Measurements from ENCODE around the gene SEC22C.
"Not testable (repeated sequence)": the region's sequence is repeated elsewhere in the genome, so short reads cannot be mapped to it uniquely, and the experiment has no call there.

SEC22C gene, protein sequence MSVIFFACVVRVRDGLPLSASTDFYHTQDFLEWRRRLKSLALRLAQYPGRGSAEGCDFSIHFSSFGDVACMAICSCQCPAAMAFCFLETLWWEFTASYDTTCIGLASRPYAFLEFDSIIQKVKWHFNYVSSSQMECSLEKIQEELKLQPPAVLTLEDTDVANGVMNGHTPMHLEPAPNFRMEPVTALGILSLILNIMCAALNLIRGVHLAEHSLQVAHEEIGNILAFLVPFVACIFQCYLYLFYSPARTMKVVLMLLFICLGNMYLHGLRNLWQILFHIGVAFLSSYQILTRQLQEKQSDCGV

DNA sequence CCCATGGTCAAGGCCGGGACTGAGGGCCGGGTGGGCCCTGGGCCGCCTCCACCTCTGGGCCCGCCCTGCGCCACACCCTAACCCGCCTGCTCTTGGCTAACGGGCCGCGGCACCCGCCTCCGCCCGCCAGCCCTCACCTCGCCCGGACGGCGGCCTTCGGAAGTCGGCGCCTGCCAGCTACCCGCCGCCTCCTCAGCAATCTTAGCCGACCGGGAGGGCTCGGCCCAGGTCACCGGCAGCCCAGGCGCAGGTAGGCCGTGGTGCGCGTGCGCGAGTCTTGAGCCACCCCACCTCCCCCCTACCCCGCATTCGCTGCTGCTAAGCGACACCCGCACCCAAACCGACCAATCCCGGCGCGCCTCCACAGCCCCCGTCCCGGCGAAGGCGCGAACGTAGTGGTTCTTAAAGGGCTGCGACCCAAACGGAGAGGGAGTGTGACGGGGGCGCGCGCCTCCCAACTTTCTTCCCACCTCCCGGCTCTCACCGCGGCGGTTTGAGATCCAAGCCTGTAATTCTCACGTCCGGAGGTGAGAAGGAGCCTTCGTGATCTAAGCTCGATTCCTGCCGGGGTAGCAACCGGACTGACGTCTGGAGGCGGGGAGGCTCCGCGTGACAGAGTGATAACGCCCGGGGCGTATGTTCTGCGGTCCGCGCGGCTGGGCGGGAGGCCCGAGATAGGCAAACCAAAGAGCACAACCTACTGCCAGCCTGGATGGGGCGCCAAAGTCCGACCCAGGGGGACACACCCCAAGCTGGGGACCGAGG lies at the start of gene SEC22C:
Gene SEC22C, minus strand, starts transcription at position 259 of the 765 bp plus-strand sequence. CDS start 12,921 bp downstream, outside the sequence.
- peak; percentile 89 for DNase-seq

DNA sequence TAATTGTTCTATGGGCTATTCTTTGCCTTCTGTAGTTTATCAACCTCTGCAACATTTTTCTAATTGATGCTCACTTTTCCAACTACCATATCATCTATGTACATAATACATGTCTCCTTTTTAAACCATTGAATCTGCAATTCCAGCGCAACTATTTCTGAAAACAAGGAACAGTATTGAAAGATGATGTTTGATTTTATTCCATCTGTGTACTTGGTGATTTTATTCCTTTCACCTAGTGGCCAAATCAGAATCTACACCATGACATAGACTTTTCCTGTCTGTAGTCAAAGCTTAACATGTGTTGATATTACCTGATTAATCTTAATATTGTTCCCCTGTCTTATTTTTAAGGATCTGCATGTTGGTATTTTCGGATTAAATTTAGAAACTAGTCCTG lies 31.7 kb upstream of the SEC22C start:
- DNase-seq = no peak

DNA sequence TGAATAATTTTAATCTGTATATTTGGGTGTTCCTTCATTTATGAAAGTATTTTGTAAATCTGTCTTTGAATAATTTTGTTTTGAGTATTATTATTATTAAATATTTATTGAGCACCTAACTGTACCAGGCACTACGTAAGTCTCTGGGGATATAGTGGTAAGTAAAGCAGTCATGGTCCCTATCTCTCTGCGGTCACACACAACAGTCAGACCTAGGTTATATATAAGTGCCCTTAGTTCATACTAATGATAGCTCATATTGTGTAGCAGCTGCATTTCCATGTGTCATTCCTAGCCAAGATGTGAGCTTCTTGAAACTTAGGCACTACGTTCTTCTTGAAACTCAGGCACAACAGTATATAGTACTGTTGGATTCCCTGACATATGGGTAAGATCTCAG lies 31.2 kb upstream of the SEC22C start:
- DNase-seq = no peak

DNA sequence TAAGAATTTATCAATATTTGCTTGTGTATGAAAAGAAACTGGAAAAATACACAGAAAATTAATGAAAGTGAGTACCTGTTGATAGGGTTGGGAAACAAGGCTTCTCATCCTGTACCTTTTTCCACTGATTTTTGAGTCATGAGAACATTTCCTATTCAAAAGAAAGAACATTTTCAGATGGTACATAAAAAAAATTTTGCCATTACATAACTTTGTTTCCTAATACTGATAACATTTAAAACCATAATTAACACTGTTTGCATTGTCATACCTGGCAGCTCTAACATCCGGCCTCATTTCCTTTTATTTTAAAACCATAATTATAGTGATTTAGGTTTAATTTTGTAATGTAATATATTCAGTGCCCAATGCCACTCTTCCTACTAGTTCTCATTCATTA lies 30.4 kb upstream of the SEC22C start:
- no peak for DNase-seq

DNA sequence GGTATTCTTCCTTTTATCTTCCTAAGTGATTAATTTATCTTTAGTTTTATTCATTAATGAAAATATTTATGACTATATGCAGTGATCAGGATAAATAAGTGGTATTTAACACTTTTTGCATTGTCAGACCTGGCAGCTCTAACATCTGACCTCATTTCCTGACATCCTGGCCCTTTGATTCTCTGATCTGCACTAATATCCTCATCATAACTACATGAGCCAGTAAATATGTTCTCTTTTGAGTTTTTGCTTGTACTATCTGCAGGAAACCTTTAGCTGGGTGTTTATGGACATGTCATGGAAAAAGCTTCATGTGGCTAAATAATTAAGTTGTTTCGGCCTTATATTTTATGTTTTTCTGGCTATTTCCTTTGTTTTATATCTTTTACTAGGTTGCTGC lies 29.2 kb upstream of the SEC22C start:
- DNase-seq = no peak

DNA sequence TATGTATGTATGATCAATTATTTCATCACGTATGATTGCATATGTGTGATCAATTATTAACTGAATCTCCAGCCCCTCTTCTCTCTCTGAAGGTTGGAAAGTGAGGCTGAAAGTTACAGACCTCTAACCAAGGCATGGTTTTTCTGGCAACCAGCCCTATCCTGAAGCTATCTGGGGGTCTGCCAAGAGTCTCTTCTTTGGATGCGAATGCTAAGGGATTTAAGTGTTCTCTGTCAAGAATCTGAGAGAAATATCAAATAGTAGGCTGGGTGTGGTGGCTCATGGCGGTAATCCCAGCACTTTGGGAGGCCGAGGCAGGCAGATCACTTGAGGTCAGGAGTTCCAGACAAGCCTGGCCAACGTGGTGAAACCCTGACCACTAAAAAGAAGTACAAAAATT lies 26.8 kb upstream of the SEC22C start:
- DNase-seq = no peak

DNA sequence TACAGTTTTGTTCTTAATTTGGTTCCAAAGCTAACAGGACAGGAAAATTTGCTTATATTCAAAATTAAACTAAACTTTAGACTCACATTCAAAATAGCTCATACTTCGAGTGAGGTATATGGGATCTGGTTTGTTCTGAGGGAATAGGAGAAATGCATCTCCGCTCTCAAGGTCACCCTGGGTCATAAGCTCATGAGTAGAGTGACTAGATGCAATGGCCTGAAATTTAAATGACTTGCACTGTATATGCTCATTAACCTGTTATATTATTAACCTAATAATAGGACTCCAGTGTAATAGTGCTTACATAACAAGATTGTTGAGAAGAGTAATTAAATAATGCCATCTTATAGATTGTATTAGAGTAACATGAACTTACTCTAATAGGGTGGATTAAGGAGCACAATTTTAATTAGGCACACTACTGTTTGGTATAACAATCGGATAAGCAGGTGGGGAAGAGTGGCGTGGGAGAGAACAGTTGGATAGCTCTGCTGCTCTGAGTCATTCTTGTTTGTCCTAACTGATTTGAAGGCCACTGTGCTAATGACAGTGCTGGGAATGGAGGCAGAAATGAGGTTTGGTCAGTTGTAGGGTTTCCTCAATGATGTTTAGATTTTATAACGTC lies 23.9 kb upstream of the SEC22C start:
- DNase-seq = no peak

DNA sequence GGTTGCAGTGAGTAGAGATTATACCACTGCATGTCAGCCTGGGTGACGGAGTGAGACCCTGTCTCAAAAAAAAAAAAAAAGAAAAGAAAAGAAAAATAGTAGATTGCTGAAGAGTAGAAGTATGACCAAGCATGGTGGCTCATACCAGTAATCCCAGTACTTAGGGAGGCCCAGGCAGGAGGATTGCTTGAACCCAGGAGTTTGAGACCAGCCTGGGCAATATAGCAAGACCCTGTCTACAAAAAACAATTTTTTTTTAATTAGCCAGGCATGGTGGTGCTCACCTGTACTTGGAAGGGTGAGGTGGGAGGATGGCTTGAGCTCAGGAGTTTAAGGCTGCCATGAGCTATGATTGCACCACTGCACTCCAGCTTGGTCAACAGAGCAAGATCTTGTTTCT lies 21.2 kb upstream of the SEC22C start:
- DNase-seq = no peak

DNA sequence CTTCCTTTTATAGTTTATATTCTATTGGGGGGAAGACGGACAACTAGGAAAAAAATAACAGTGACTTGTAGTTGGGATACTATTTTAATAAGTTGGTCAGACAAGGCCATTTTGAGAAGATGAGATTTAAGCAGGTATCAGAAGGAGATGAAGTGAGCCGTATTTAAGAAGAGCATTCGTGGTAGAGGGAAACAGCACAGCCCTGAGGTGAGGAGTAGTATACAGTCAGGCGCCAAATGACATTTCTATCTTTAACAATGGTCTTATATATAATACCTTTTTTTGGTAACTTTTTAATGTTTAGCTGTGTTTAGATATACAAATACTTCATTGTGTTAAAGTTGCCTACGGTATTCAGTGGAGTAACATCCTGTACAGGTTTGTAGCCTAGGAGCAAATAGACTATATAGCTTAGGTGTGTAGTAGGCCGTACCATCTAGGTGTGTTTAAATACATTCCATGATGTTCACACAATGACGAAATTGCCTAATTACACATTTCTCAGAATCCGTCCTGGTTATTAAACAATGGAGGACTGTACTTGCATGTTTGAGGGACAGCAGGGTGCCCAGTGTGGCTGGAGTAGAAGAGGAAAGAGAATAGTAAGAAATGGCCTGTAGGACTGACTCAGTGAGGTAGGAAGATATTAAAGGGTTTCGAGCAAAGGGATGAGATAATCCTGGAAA lies 20.3 kb upstream of the SEC22C start:
- DNase-seq = no peak

DNA sequence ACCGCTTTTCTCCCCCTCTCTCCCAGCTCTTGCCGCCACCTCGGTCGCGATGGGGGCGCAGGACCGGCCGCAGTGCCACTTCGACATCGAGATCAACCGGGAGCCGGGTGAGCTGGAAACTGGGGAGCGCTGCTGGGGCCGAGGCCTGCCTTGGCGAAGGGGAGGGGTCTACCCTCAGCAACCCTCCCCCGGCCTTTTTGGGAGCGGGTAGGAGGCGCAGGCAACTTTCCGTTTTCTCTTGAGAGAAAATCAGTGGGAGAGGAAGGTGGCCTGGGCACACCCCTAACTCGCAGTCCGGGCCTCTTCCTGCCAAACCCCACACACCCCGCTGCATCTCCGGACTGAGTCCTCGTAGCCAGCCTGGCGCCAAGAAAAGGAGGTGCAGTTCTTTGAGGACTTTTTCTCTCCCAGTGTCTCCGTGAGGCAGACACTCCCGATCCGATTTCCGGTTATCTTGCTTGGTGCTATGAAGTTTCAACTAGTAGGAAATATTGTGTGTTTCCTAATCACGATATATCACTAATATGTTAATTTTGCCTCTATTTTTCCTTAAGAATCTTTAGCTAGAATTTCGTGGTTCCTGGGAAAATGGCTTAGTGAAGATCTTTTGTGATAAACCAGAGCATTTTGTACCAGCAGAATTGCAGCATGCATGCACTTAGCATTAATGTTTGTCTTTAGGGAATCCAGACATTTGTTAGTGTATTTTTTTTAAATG lies 19.4 kb upstream of the SEC22C start:
- DNase-seq = peak; percentile 73

DNA sequence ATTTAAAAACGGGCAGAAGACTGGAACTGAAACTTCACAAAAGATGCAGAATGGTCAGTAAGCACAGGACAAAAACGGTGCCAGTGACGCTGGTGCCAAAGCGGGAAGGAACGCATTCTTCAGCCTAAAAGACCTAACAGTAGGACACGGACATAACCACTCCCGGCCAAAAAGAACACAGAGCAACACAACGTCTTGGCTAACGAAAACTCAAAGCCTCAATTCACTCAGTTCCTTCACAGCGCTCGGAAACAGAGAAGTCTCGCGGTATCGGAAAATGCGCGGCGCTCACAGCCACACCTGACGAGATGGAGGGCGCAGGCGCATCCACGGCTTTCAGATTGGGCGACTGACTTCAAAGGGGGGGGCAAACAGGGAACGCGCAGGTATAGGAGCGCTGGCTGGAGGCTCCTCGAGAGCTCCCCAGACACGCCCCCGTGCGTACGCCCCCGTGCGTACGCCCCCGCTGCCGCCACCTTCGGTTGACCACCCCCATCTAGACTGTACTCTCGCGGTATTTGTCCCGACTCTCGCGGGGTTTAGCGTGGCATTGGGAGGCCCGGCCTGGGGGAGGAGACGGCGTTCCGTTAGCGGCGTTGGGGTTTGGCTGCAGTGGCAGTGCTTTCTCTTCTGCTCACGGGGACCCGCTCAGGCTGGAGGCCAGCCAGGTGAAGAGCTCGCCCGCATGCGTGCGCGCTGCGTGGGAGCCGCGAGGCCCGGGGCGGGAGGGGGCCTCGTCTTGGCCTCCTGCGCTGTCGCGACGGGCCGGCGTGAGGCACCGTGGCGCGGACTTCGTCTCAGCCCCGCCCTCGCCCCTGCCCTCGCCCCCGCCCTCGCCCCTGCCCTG lies 18.6 kb upstream of the SEC22C start, which contains the start of gene NKTR:
Gene NKTR, plus strand, starts transcription at position 576 of the 847 bp plus-strand sequence. CDS start 321 bp downstream, outside the sequence.
- DNase-seq = peak; percentile 99

DNA sequence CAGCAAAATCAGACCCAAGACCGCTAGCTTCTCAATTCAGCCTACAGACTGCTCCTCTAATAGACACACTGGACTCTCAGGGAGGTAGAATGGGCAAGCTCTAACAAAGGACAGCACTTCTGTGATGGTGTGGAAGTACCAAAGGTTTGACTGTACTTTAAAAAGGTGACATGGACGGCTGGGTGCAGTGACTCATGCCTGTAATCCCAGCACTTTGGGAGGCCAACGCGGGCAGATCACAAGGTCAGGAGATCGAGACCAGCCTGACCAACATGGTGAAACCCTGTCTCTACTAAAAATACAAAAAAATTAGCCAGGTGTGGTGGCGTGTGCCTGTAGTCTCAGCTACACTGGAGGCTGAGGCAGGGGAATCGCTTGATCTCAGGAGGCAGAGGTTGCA lies 15.3 kb upstream of the SEC22C start:
- DNase-seq = not testable (repeated sequence)

DNA sequence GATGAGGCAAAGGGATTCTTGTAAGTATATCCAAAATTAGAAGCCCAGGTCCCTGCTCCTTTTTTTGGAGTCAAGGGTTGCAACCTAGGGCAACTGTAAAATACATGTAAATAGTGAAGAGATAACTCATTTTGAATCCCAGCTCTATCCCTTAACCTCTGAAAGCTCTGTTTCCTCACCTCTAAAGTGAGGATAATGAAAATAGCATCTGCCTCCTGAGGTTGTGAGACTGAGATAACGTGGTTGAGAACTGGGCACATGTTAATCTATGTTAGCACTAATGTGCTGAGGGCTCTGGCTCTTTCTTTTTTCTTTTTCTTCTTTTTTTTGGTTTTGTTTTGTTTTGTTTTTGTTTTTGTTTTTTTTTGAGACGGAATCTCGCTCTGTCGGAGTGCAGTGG lies 13.9 kb upstream of the SEC22C start:
- no peak for DNase-seq

DNA sequence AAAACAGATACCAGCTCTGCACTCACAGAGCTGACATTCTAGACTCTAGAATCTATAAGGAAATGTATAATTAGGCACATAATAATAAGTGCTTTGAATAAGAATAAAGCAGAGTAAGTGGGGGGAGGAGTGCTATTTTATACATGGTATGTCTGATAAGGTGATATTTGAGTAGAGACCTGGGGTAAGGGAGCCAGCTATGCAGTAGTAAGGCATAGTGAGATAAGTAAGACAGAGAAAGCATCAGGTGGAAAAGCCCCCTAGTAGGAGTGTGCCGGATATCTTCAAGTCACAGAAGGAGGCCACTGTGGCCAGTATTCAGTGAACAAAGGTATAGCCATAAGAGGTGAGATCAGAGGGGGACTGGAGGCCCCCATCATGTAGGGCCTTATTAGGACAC lies 11.9 kb upstream of the SEC22C start:
- no peak for DNase-seq

DNA sequence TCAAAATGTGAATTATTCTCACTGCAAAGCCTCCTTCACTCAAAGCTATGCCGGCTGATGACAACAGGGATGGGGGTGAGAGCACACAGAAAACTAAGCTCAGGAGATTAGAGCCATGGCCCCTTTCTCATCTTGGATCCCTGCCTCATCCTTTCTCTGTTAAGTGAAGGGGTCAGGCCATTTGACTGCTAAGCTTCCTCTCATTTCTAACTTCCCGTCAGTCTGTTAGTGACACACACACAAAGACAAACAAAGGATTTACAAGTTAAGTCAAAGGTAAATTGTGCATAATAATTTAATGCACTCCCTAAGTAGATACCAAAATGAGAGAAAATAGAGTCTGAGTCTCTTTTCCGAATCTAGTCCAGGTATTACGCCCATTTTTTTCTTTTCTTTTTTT lies 10.0 kb upstream of the SEC22C start:
- no peak for DNase-seq

DNA sequence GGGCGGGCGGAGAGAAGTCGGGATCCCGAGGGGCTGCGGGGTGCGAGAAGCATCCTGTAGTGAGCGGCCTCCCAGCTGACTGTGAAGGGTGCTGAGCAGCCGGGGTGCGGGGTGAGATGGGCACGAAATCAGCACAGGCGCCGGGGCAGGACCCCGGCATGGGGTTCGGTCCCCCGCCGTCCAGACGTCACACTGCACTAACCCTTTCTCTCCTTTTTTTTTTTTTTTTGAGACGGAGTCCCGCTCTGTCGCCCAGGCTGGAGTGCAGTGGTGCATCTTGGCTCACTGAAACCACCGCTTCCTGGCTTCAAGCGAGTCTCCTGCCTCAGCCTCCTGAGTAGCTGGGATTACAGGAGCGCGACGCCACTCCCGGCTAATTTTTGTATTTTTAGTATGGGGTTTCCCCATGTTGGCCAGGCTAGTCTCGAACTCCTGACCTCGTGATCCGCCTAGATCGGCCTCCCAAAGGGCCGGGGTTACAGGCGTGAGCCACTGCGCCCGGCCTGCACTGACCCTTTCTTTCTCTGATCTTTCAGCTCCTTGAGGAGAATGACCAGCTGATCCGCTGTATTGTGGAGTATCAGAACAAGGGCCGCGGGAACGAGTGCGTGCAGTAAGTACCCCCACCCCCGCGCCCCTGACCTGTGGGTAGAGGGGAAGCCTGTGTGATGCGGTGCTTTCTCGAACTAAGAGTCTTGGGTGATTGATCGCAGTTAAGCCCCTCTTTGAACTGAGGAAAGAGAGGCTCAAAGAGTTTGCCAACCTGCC lies 9.4 kb upstream of the SEC22C start:
- no peak for DNase-seq

DNA sequence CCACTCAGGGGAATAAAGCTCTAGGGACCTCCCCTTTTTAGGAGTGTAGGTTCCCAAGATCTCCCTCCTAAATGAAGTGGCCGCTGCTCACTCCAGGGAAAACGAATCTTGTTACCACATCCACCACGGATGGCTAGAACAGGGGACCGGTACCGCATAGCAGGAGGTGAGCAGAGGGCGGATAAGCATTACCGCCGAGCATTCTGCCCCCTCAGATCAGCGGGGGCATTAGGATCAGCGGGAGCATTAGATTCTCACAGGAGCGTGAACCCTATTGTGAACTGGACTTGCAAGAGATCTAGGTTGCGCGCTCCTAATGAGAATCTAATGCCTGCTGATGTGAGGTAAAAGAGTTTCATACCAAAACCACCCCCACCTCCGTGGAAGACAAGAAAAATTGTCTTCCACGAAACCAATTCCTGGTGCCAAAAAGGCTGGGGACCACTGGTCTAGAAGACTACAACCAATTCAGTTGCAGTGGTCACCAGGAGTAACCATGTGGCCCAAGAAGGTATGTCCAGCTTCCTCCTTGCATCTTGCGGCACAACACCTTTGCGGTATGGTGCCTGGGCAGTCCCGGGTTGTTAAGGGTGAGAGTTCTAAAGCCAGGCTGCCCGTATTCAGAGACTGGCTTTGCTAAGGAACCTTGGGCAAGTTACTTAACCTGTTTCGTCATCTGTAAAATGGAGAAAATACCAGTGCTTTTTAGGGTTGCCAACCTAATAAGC lies 7.8 kb upstream of the SEC22C start:
- DNase-seq = no peak

DNA sequence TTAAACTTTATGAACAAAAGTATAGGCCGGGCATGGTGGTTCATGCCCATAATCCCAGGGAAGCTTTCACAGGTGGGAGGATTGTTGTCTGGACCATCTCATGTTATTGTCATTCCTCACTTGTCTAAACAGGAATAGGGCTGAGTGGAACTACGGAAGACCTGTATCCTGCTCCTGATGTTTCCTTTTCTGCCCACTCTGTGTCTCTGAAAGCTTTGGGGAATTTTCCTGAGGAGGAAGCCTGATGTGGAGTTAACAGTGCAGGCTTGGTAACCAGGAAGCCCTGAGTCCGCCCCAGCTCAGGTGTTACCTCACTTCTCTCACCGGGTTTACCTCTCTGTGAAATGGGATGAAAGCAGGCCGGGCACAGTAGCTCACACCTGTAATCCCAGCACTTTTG lies 6.9 kb upstream of the SEC22C start:
- DNase-seq = no peak

DNA sequence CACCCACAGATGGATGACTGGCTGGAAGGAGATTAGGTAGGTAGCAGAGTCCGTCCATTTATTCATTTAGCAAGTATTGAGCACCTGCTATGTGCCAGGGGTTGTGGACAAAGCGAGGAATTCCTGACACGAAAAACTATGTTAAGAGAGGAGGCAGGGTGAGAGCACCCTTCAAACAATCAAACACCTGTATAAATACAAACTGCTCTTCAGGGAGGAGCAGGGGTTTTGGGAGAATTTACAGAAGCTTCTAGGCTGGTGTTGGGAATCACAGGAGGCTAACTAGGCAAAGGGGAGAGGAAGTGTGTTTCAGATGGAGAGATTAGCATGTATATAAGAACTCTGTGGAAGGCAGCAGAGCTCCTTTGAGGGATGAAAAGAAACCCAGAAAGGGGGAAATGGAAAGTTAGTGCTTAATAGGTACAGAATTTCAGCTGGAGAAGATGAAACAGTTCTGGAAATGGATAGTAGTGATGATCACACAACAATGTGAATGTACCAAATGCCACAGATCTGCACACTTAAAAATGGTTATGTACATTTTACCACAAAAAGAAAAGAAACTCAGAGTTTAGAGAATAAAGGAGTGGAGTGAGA lies 805 bp upstream of the SEC22C start:
- no peak for DNase-seq

DNA sequence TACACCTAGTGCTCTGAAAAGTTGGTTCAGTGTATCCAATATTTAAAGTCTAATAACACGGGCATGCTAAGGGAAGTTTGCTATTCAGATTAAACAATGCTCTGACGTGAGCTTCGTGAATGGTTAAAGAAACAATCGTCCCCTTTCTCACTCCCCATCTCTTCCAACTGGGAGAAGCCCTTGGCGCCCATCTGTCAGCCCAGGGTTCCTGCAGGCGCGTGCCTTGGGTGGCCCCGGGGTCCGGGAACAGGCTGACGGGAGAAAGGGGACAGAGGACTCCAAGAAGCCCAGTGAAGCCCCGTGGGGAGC lies 413 bp downstream of the SEC22C start:
- DNase-seq = no peak
